Cerebellar cortex (tissue), 1 donor: ENCODE results near the gene KRTAP16-1.

Experiments used
- DNase-seq: peaks from one replicate; pipeline ENCODE4 v3.0.0-alpha.2; 2015; ENCODE audit warnings: low spot score

The KRTAP16-1 gene

DNA sequence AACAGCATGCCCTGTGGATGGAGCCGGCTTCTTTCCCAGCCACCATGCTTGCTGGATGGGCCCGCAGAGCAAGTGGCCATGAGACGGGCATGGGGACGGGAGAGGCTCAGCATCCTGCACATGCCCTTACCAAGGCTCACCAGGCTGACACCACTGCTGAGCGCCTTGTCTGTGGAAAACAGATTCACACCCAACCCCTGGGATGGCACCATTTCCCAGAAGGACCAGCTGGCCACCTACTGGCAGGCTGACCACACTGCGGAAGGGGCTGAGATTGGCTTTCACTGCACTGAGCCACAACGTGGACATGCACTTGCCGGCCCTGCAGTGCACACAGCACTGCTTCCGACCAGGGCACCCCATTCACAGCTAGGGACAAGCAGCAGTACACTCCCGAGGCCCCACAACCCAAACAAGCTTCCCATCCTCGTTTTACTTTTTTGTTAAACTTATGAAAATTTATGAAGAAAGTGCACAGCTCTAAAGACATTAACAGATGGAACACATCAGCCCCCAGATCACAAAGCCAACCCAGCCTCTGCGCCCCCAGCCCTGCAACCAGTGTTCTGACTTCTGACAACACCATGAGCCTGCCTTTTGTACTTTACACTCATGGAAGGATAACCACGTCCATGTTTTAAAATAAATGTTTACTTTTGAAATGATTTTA, 20.3 kb upstream of the KRTAP16-1 start:
- DNase-seq: peak; percentile 22

GRCh38 chr17:41328207-41328606, 19.1 kb upstream of the KRTAP16-1 start:
- DNase-seq: no peak

GRCh38 chr17:41327411-41328120, 18.5 kb upstream of the KRTAP16-1 start:
- no peak for DNase-seq

DNA sequence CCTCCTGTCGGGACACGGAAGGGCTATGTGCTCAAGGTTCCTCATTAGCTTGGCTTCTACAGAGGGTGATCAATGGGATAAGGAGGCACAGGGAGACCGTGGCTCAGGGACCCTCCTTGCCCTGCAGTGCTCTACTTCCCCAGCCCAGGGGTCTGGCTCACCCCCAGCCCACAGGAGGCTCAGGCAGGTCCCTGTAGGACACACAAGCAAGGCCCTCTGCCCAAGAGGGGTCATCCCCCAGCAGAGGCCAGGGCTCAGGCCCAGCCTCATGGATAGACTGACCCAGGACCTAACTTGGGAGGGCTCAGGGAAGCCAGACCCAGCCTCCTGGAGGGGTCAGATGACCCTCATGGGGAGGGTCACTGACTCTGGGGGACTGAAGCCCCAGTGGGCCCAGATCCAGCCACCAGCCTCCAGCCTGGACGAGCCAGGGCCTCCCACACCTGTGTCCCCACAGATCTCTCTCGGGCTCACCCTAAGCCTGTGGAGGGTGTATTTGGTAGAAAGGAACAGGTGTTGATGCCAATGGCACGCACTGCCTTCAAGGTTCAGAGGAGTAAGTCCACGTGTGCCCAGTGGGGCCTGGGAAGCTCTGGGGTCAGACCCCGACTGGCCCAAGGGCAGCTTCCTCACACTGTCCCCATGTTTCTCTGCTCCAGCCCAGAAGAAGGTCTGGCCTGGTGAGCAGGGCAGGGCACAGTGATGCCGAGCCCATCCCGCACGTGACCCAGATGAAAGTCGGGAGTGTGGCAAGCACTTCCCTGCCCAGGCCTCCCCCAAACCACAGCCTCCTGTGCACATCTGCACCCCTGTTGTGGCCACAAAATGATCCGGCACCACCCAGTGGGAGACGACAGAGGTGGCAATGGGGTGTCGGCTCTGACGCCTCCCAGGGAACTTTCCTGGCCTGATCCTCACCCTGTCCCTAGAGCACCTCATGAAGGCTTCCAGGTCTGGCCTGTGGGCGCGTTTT, 17.4 kb upstream of the KRTAP16-1 start:
- DNase-seq: no peak

GRCh38 chr17:41325611-41326010, 16.5 kb upstream of the KRTAP16-1 start:
- no peak for DNase-seq

DNA sequence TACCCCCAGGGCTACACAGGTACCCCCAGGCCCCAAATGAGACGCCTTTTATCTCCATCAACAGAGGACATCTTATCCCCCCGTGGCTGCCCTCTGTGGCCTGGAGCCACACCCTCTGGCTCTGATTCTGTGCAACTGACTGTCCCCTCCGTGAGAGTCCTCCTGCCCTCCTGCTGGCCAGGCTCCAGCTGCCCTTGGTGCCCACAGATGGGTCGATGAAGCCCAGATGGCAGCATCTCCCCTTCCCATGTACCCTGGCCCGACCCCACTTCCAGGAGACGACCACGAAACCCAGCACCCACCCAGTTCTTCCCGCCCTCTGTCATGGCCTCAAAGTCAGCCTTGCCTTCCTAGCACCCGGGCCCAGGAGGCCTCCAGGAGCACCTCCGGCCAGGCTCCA, 16.0 kb upstream of the KRTAP16-1 start:
- DNase-seq: no peak

GRCh38 chr17:41324180-41325075, 15.3 kb upstream of the KRTAP16-1 start:
- DNase-seq: no peak

DNA sequence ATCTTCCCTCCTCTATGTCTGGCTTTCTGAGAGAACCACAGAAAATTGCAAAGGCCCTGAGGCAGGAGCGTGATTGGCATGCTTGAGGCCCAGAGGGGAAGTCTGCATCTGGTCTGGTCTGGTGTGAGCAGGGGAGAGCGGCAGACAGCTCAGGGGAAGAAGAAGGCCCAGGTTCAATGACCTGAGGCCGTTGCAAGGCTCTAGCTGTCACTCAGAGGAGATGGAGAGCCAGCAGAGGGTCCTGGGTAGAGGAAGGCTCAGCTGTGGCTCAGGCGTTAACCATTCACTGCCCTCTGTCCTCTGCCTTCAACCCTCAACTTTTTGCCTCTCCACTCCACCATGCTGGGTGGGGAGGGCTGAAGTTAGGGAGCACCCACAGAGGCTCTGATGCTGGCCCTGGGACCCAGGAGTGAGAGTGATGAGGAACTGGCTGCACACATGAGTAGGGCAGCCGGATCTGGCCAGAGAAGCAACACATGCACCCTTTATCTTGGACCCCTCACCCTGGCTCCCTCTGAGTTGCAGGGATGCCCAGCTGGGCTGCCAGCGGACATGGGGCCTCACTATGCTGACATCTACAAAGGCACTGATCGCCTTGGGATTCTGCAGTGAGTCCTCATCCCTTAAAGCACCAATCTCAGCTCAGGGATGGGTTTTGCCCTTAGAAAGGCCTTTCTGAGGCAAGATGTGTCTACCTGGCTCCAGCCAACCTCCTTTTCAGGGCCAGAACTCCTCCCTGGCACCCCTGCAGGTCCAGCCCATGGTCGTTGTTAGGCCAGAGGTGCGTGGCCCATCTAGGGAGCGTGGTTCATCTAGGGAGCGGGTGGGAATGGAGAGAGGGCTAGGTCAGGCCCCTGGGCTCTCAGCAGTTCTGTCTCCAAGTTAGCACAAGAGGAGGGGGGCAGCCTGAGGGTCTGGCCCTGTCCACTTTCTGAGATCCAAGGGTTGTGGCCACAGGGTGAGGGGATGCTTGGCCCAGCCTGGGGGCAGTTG, 14.1 kb upstream of the KRTAP16-1 start:
- DNase-seq: no peak

DNA sequence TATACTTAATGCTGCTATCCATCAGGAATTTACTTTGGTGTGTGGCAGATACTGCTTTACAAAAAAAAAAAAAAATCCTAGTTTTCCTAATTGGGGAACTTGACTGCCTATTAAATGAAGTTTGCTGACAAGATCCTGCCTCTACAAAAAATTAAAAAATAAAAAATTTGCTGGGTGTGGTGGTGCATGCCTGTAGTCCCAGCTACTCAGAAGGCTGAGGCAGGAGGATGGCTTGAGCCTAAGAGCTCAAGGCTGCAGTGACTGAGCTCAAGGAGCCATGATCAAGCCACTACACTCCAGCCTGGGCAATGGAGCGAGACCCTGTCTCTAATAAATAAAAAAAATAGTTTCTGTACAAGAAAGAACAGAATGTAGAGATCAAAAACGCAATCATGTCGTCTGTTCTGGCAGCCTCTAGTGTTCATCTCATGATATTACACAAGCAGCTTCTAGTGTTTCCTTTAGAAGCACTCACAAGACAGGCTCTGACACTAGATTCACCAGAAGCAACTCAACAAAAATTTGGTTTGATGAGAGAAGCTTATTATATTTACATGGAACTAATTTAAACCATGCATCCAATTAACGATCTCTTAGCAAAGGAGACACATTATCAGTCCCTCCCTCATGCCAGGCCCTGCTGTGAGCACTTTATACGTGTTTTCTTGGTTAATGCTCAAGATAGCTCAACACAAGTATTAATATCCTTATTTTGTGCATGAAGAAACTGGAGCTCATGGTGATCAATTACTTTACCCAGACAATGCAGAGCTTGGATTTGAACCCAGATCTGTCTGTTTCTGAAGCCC, 13.2 kb upstream of the KRTAP16-1 start:
- DNase-seq: peak; percentile 53

- DNase-seq: no peak
Observed at GRCh38 chr17:41318231-41318630, 9.1 kb upstream of the KRTAP16-1 start.

DNA sequence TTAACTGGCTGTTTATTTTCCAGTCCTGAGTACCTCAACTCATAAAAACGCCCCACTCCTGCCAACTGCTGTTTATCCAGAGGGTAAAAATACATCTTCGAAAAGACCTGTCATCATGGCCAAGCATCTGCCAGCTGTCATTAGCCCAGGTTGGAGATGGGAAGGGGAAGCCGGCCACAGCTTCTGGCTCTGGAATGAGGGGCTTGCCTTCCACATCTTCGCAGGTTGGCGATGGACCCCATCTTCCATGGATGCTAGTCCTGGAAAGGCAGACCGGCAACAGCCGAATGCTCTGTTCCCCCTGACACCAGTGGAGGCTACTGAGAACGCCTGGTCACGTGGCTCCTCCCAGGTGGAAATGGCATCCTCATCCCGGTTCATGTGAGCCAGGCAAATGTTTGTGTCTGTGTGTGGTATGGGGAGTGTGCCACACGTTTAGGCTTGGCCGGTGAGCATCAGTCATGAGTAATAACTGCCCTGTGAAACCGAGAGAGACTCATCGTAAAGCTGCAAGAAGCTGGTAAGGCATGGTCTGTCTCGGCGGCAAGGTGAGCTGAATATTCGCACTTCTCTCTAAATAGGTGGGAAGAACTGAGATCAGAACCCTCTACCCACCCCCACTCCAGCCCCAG, 6.8 kb upstream of the KRTAP16-1 start:
- DNase-seq: no peak

- DNase-seq: no peak
Observed at GRCh38 chr17:41315204-41315794, 6.2 kb upstream of the KRTAP16-1 start, which contains the start of gene KRTAP17-1. Gene KRTAP17-1 (minus strand): TSS chr17:41315710. CDS start chr17:41315650, 60 bp downstream.

DNA sequence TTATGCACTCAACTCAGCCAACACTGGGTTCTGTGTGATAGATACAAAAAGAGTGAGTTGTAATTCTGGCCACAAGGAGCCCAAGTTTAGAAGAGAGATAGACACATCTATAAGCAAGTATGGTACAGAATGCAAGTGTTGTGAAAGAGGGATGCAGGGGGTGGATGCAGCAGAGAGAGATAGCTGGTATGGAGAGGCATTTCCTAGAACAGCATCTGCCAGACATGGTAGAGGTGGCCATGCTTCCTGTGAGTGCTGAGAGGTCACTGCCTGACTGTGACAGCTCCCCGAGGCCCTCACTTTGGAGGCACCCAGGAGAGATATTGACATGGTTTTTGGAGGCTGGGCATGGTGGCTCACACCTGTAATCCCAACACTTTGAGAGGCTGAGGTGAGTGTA, 2.0 kb upstream of the KRTAP16-1 start:
- no peak for DNase-seq

DNA sequence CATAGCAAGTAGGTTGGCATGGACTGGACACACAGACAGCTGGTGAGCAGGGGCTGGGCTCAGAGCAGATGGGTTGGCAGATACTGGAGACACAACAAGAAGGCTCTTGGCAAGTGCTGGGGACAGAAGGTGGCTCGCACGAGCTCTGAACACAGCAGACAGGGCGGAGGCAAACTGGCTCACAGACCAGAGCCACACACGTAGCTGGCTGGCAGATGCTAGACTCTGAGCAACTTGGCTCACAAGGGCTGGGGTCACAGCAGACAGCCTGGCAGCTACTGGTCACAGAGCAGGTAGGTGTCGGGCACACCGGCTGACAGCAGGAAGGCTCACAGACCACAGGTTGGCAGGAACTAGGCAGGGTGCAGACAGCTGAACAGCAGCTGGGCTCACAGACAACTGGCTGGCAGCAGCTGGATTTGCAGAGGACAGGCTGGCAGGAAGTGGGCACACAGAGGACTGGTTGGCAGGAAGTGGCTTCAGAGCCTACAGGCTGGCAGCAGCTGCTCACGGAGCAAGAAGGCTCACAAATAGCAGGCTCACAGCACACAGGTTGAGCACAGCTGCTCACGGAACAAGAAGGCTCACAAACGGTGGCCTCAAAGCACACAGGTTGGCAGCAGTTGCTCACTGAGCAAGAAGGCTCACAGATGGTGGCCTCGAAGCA, 725 bp downstream of the KRTAP16-1 start:
- DNase-seq: peak; percentile 93

- DNase-seq: peak; percentile 87
Observed at GRCh38 chr17:41307647-41308046, 1.5 kb downstream of the KRTAP16-1 start.

- DNase-seq: peak; percentile 35
Observed at GRCh38 chr17:41304091-41304490, 5.0 kb downstream of the KRTAP16-1 start.

GRCh38 chr17:41302981-41303380, 6.1 kb downstream of the KRTAP16-1 start:
- DNase-seq: peak; percentile 76
